RPMI8226 (cell line): Measurements from ENCODE around the gene SH3PXD2A.
"Not testable (repeated sequence)": the region's sequence is repeated elsewhere in the genome, so short reads cannot be mapped to it uniquely, and the experiment has no call there.

Source experiments
- DNase-seq: peaks from one replicate; pipeline ENCODE4 v3.0.0-alpha.2; 2015

The SH3PXD2A gene

DNA sequence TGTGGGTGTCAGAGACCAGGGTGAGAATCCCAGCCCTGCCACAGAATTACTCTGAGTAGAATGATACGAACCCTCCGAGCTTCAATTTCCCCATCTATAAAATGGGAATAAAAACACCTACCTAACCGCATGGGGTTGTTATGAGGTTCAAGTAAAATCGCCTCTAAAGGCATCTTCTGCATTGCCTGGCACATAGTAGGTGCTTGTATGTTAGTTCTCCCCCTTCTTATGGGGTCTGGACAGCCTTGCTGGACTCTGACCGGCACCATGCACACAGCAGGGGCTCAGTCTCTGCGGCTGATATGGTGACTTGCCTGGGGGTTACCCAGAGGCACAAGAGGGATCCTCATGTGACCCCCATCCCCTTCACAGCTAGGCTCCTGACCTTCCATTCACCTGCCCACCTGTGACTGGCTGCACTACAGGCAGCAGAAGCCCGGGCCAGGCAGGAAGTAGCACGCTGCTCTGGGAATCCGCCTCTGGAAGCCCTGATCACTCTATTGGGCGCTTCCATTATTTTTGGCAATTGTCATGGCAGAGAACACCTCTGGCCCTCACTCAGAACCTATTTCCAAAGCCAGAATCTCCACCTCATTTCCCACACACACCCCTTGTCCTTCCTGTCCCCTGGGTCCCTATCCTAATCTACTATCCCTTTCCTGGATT is 6.0 kb downstream of the SH3PXD2A start:
- DNase-seq = no peak

DNA sequence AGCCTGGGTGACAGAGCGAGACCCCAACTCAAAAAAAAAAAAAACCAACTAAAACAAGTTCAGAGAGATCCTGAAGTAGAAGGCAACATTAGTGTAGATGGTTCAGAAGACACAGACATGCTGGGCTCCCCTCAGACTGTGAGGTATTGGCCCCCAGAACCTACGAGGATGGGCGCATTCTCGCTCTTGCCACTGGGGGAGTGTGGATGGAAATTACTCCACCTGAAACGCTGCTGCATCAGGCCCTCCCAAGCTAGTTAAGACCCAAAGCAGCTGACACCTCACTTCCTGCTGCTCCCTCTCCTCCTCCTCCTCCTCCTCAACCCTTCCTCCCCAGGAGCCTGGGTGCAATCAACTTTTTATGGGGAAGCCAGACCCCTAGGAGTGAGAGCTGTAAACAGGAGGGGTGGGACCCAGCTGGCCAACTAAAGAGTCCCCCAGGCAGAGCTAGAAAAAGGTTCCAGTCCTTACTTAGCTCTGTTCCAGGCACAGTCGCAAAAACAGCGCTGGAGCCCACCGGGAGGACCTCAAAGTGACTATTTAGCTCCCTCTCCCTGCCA is 7.4 kb downstream of the SH3PXD2A start:
- DNase-seq = no peak

DNA sequence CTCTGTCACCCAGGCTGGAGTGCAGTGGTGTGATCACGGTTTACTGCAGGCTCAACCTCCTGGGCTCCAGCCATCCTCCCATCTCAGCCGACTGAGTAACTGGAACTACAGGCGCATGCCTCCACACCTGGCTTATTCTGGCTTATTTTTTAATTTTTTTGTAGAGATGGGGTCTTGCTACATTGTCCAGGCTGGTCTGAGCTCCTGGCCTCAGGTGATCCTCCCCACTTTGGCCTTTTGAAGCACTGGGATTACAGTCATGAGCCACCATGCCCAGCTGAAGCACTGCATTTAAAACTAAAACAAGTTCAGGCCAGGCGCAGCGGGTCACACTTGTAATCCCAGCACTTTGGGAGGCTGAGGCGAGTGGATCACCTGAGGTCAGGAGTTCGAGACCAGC is 8.0 kb downstream of the SH3PXD2A start:
- no peak for DNase-seq

- peak; percentile 60 for DNase-seq
These were observed 9.4 kb downstream of the SH3PXD2A start for GRCh38 chr10:103845972-103846371.

DNA sequence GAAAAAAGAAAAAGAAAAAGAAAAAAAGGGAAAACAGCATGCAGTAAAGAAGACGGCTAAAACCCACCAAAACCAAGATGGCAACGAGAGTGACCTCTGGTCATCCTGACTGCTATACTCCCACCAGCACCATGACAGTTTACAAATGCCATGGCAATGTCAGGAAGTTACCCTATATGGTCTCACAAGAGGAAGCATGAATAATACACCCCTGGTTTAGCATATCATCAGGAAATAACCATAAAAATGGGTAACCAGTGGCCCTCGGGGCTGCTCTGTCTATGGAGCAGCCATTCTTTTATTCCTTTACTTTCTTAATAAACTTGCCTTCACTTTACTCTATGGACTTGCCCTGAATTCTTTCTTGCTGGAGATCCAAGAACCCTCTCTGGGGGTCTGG is 10.0 kb downstream of the SH3PXD2A start:
- DNase-seq = not testable (repeated sequence)

DNA sequence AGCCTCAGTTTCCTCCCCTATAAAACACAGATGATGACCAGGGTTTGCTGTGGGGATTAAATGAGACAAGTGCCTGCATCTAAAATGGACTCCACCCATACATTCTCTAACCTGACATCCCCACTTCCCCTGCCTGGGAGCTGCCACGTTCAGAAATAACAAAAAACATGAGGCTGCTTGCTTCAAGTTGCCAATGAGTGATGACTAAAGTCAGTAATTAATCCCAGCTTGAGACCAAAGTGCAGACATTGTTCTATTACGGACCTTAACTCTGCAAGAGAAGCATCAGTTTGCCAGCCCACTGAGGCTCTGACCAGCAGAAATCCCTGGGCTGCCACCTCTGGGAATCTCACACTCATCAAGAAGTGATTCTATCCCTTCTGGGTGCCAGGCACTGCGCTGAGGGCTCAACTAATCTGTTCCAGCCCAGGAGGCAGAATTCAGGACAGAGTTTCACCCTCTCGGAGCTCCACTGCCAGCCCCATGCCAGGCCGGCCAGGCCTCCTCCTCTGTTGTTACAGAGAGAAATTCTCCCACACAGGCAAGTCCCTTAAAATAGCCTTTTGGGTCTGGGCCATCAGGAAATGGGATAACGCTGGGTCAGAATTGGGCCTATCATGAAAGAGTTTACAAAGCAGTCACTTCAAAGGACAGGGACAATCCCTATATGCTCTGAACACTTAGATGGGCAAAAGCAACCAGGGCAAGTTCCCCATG is 11.4 kb downstream of the SH3PXD2A start:
- no peak for DNase-seq

- DNase-seq = no peak
These were observed 12.3 kb downstream of the SH3PXD2A start for GRCh38 chr10:103843045-103843444.

- no peak for DNase-seq
These were observed 12.8 kb downstream of the SH3PXD2A start for GRCh38 chr10:103842605-103843004.

- DNase-seq = no peak
These were observed 13.9 kb downstream of the SH3PXD2A start for GRCh38 chr10:103841519-103841918.

DNA sequence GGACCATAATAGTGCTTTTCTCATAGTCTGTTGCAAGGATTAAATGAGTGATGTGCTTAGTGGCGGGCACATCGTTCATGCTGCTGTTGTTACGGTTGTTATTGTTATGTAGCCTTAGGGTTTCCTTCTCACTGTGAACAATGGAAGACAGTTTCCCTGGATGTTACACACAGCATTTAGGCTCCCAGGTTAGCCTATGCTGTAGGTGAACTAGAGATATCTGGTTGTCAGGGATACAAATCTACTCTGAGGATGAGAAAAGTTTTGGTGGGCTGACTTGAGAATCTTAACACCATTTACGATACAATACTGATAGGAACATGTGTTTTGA is 14.7 kb downstream of the SH3PXD2A start:
- no peak for DNase-seq

- DNase-seq = no peak
These were observed 15.3 kb downstream of the SH3PXD2A start for GRCh38 chr10:103839872-103840739.

DNA sequence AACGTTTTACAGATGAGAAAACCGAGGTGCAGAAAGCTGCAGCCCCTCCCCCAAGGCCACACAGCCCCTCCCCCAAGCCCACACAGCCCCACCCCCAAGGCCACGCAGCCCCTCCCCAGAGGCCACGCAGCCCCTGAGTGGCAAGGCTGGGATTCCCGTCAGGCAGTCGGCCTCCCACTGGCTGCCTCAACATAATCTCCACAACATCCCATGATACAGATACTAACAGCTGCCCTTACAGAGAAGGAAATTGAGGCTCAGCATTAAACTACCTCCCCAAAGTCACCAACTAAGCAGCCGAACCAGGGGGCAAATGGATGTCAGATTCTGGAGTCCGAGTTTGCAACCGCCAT is 15.9 kb downstream of the SH3PXD2A start:
- DNase-seq = no peak

DNA sequence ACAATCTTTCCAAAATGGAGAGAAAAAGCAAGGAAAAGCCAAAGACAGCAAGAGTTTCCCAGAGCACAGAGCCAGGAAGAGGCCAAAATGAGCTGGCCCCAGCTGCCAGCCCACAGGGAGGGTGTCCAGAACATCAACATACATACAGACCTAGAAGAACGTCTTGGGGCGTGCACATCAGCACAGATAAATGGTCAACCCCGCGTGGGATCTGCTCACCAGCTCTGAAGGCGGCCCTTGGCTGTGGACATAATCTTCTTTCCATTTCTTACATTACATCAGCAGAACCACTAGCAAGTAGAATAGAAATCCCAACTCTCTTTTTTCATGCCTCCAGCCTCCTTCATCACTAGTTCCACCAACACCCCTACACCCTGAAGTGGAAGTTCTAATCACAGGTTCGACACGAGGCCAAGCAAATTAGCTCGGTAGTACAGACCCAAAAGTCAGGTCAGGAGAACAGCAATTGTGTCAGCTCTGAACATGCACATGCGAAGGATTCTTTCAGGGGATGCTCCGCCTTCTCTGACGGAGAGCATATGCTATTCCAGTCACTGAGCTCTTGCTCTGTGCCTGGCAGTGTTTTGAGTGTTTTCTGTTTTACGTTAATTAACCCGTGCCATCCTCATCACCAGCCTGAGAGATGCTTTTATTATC is 16.4 kb downstream of the SH3PXD2A start:
- no peak for DNase-seq

- no peak for DNase-seq
These were observed 17.3 kb downstream of the SH3PXD2A start for GRCh38 chr10:103838070-103838395.

- no peak for DNase-seq
These were observed 17.9 kb downstream of the SH3PXD2A start for GRCh38 chr10:103837370-103838069.

- DNase-seq = no peak
These were observed 18.5 kb downstream of the SH3PXD2A start for GRCh38 chr10:103836861-103837260.

DNA sequence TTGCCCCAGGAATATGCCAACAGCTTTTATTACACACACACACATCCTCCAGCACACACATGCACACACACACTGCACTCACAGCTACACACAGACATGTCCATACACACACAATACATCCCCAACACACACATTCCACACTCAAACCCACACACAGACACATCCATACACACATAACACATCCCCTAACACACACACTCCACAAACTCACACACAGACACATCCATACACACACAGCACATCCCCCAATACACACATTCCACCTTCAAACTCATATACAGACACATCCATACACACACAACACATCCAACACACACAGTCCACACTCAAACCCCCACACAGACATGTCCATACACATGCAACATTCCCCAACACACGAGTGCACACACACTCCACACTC is 19.1 kb downstream of the SH3PXD2A start:
- DNase-seq = no peak

- DNase-seq = peak; percentile 21
These were observed 20.0 kb downstream of the SH3PXD2A start for GRCh38 chr10:103835096-103836050.

- no peak for DNase-seq
These were observed 20.8 kb downstream of the SH3PXD2A start for GRCh38 chr10:103834436-103835095.

DNA sequence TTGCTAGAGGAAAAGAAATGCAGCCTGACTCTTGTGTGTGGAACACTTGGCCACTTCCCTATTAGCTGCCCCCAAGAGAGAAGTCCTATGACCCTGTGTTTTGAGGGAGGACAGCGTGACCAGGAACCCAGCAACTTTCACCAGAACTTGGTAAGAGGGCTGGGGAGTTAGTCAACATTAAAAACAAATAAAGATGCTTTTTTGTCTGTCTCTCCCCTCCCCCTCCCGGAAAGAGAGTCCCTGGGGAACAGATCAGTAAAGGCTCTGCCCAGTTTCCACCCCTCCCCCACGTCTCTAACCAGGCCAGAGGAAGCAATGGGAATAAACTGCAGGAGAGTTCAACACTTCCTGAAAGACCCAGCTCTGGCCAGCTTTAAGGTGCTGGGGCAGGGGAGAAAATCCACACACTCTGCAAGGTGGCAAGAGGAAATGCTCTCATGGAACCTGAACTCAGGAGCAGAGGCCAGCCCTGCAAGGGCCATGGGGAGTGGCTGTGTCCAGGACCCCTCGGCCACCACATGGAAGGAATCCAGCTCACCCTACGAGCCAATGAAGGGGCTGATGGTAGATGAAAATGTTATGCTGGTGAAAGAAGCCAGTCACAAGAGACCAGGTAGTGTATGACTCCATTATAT is 21.5 kb downstream of the SH3PXD2A start:
- no peak for DNase-seq
